Neural progenitor cell (in vitro differentiated cells): ENCODE results near the gene EP400.

Experiments used
- EZH2 ChIP-seq: fragments of 200-600 bp; sonication (generic); IDR thresholded peaks from 2 replicates; pipeline ENCODE4 v1.6.1; 2017; ENCODE audit warnings: antibody characterized with exemption, mild to moderate bottlenecking, moderate library complexity
- TF ChIP-seq, protein P1 (sequence below): fragments of 200-600 bp; sonication (generic); IDR thresholded peaks from 2 replicates; pipeline ENCODE4 v1.5.1; 2017; ENCODE audit warnings: antibody characterized with exemption, mild to moderate bottlenecking

DNA sequence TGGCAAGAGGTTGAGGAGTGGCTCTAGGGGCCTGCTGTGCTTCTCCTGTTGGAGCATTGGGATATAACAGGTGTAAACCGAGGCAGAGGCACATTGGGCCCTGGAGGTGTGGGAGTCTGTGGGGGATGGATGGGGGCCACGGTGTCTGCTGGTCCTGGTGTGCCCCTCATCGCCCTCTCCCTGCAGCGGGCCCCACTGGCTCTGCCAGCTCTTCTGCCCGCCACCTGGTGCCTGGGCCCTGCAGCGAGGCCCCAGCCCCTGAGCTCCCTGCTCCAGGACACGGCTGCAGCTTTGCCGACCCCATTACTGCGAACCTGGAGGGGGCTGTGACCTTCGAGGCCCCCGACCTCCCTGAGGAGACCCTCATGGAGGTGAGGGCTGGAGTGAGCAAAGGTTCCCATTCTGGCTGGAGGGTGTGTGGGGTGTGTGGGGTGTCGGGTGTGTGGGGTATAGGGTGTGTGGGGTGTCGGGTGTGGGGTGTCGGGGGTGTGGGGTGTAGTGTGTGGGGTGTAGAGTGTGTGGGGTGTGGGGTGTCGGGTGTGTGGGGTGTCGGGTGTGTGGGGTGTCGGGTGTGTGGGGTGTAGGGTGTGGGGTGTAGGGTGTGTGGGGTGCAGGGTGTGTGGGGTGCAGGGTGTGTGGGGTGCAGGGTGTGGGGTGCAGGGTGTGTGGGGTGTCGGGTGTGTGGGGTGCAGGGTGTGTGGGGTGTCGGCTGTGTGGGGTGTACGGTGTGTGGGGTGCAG, 31.3 kb upstream of the EP400 start:
- TF ChIP-seq, protein P1, sequence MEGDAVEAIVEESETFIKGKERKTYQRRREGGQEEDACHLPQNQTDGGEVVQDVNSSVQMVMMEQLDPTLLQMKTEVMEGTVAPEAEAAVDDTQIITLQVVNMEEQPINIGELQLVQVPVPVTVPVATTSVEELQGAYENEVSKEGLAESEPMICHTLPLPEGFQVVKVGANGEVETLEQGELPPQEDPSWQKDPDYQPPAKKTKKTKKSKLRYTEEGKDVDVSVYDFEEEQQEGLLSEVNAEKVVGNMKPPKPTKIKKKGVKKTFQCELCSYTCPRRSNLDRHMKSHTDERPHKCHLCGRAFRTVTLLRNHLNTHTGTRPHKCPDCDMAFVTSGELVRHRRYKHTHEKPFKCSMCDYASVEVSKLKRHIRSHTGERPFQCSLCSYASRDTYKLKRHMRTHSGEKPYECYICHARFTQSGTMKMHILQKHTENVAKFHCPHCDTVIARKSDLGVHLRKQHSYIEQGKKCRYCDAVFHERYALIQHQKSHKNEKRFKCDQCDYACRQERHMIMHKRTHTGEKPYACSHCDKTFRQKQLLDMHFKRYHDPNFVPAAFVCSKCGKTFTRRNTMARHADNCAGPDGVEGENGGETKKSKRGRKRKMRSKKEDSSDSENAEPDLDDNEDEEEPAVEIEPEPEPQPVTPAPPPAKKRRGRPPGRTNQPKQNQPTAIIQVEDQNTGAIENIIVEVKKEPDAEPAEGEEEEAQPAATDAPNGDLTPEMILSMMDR, result no peak
- no peak for TF ChIP-seq EZH2
